HL-60 (cell line): Measurements from ENCODE around the gene KRT35.

Source experiments
- DNase-seq, 2 experiments: peaks; one replicate each; pipeline ENCODE4 v3.0.0-alpha.2; 2010 to 2020; ENCODE audit warnings: low read depth in 1 of 2, low spot score in 1 of 2
- H3K27ac ChIP-seq: fragments of 250-450 bp; sonication (Bioruptor Pico); replicated peaks from 2 replicates; pipeline ENCODE4 v1.5.1; 2020; ENCODE audit warnings: mild to moderate bottlenecking, moderate library complexity
- H3K27me3 ChIP-seq: fragments of 250-450 bp; sonication (Bioruptor Pico); 2 replicates; pipeline ENCODE4 v1.5.1; 2021; ENCODE audit warnings: mild to moderate bottlenecking, moderate library complexity; ENCODE audit not compliant: insufficient read depth, poor library complexity, severe bottlenecking
- H3K4me3 ChIP-seq: replicated peaks from 2 replicates; pipeline ENCODE4 v1.5.1; 2011; ENCODE audit warnings: mild to moderate bottlenecking, control low read depth, low read length; ENCODE audit not compliant: insufficient read depth
- CTCF ChIP-seq: IDR thresholded peaks from one replicate; pipeline ENCODE4 v1.5.1; 2011; ENCODE audit warnings: low read length, control low read depth, inconsistent platforms; ENCODE audit not compliant: insufficient read depth
- GABPA ChIP-seq: IDR thresholded peaks from 2 replicates; pipeline ENCODE4 v1.6.1; 2012; ENCODE audit warnings: low read depth
- POLR2AphosphoS5 ChIP-seq: IDR thresholded peaks from 2 replicates; pipeline ENCODE4 v1.6.1; 2012; ENCODE audit warnings: low read depth
- REST ChIP-seq: IDR thresholded peaks from 2 replicates; pipeline ENCODE4 v1.6.1; 2012; ENCODE audit warnings: low read depth; ENCODE audit not compliant: insufficient replicate concordance
- SPI1 ChIP-seq: IDR thresholded peaks from 2 replicates; pipeline ENCODE4 v1.6.1; 2012; ENCODE audit warnings: low read depth, mild to moderate bottlenecking, borderline replicate concordance

KRT35 gene

GRCh38 chr17:41456204-41456603 is 24.7 kb downstream of the KRT35 start:
- H3K27me3 ChIP-seq: no peaks in the 10 kb centered on the region
- no peak for DNase-seq
- H3K4me3 ChIP-seq: no peak overlapping the region
- no peak overlapping the region for H3K27ac ChIP-seq
- no peak for TF ChIP-seq POLR2AphosphoS5
- no peak for TF ChIP-seq SPI1
- no peak for TF ChIP-seq REST
- TF ChIP-seq CTCF: no peak
- TF ChIP-seq GABPA: no peak

DNA sequence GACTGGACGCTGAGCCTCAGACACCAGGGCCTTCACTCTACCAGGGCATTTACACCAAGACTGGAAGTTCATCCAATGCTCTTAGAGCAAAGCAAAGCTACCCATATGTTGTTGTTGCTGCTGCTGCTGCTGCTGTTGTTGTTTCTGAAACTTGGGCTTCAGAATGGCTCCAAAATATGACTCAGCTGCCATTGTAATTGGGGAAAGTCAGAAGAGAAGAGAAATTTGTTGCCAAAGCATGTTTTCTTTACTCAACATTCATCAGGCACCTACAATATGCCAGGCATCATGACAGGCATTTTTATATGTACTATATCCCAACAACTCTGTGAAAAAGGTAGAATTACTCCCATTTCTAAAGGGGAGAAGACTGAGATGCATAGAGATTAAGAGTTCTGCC is 25.7 kb downstream of the KRT35 start:
- Histone ChIP-seq H3K27me3 (no peaks in the 10 kb centered on the region), H3K27ac (no peak overlapping the region), H3K4me3 (no peak overlapping the region)
- no peak for DNase-seq
- TF ChIP-seq CTCF (no peak), REST (no peak), SPI1 (no peak), POLR2AphosphoS5 (no peak), GABPA (no peak)

DNA sequence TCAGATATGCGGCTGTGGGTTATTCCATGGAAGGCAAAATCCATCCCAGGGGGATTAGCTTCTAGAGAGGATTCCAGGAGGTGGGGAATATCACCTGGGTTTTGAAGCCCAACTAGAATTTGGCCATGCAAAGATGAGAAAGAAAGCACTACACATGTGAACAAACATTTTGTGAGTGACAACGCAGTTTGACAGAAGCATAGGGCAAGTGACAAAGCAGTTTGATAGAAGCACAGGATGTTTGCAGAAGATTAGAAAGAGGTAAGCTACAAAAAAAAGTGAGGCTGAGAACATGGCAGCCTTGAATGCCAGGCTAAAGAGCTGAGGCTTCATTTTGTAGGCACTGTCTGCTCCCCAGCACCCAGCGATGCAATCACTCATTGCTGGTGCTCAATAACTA is 27.9 kb downstream of the KRT35 start:
- H3K27ac ChIP-seq: no peak overlapping the region
- DNase-seq: no peak
- no peak overlapping the region for H3K4me3 ChIP-seq
- no peaks in the 10 kb centered on the region for H3K27me3 ChIP-seq
- no peak for TF ChIP-seq REST
- TF ChIP-seq POLR2AphosphoS5: no peak
- no peak for TF ChIP-seq SPI1
- TF ChIP-seq GABPA: no peak
- no peak for TF ChIP-seq CTCF
